ENCODE results near the gene SULT1C4.

The SULT1C4 gene

GRCh38 chr2:108385411-108386071 is 7.8 kb downstream of the SULT1C4 start:
- peaks cover 23% of the 10 kb centered on the region for H3K4me1 ChIP-seq (ENCODE audit: insufficient read depth, low read length)
- no peaks in the 10 kb centered on the region for H3K9me3 ChIP-seq (ENCODE audit: control insufficient read depth, insufficient read depth, low read length)
- H3K9ac ChIP-seq (ENCODE audit: low read depth, low read length), result no peak overlapping the region
- no peaks in the 10 kb centered on the region; the same call in 1 of the 2 replicates for H3K36me3 ChIP-seq (ENCODE audit: insufficient read depth, low read length)

- Histone ChIP-seq H3K36me3 (ENCODE audit: insufficient read depth, low read length) (no peaks in the 10 kb centered on the region; the same call in 1 of the 2 replicates), H3K9me3 (ENCODE audit: control insufficient read depth, insufficient read depth, low read length) (no peaks in the 10 kb centered on the region), H3K4me1 (ENCODE audit: insufficient read depth, low read length) (peaks cover 8% of the 10 kb centered on the region), H3K9ac (ENCODE audit: low read depth, low read length) (no peak overlapping the region)
Measured at GRCh38 chr2:108388045-108388444, 10.3 kb downstream of the SULT1C4 start.

GRCh38 chr2:108390340-108390739 is 12.6 kb downstream of the SULT1C4 start:
- no peaks in the 10 kb centered on the region; the same call in 1 of the 2 replicates for H3K36me3 ChIP-seq (ENCODE audit: insufficient read depth, low read length)
- no peak overlapping the region for H3K9ac ChIP-seq (ENCODE audit: low read depth, low read length)
- H3K9me3 ChIP-seq (ENCODE audit: control insufficient read depth, insufficient read depth, low read length), result no peaks in the 10 kb centered on the region; the same call in 1 of the 2 replicates
- no peaks in the 10 kb centered on the region for H3K4me1 ChIP-seq (ENCODE audit: insufficient read depth, low read length)

GRCh38 chr2:108392029-108392428 is 14.3 kb downstream of the SULT1C4 start:
- Histone ChIP-seq H3K9ac (ENCODE audit: low read depth, low read length) (no peak overlapping the region), H3K36me3 (ENCODE audit: insufficient read depth, low read length) (no peaks in the 10 kb centered on the region; the same call in 1 of the 2 replicates), H3K9me3 (ENCODE audit: control insufficient read depth, insufficient read depth, low read length) (no peaks in the 10 kb centered on the region; the same call in 1 of the 2 replicates), H3K4me1 (ENCODE audit: insufficient read depth, low read length) (no peaks in the 10 kb centered on the region)

- H3K9me3 ChIP-seq (ENCODE audit: control insufficient read depth, insufficient read depth, low read length), result no peaks in the 10 kb centered on the region; the same call in 1 of the 2 replicates
- no peak overlapping the region for H3K9ac ChIP-seq (ENCODE audit: low read depth, low read length)
- no peaks in the 10 kb centered on the region; the same call in 1 of the 2 replicates for H3K36me3 ChIP-seq (ENCODE audit: insufficient read depth, low read length)
- no peaks in the 10 kb centered on the region for H3K4me1 ChIP-seq (ENCODE audit: insufficient read depth, low read length)
Measured at GRCh38 chr2:108393197-108393596, 15.4 kb downstream of the SULT1C4 start.

GRCh38 chr2:108395155-108395554 is 17.4 kb downstream of the SULT1C4 start:
- no peaks in the 10 kb centered on the region for H3K4me1 ChIP-seq (ENCODE audit: insufficient read depth, low read length)

GRCh38 chr2:108396845-108397244 is 19.1 kb downstream of the SULT1C4 start:
- peaks cover 17% of the 10 kb centered on the region for H3K9me3 ChIP-seq (ENCODE audit: control insufficient read depth, insufficient read depth, low read length)
- no peak overlapping the region for H3K9ac ChIP-seq (ENCODE audit: low read depth, low read length)
- H3K4me1 ChIP-seq (ENCODE audit: insufficient read depth, low read length), result no peaks in the 10 kb centered on the region
- H3K36me3 ChIP-seq (ENCODE audit: insufficient read depth, low read length), result no peaks in the 10 kb centered on the region

More at GRCh38 chr2:108395155-108395554, 17.4 kb downstream of the SULT1C4 start:
- no peaks in the 10 kb centered on the region; the same call in 1 of the 2 replicates for H3K36me3 ChIP-seq (ENCODE audit: insufficient read depth, low read length)
- H3K9me3 ChIP-seq (ENCODE audit: control insufficient read depth, insufficient read depth, low read length), result peaks cover 7% of the 10 kb centered on the region; the same call in 1 of the 2 replicates
- H3K9ac ChIP-seq (ENCODE audit: low read depth, low read length), result no peak overlapping the region

GRCh38 chr2:108399479-108399878 is 21.7 kb downstream of the SULT1C4 start:
- Histone ChIP-seq H3K36me3 (ENCODE audit: insufficient read depth, low read length) (no peaks in the 10 kb centered on the region), H3K4me1 (ENCODE audit: insufficient read depth, low read length) (0 out of 2 replicates have a peak, but pooled peaks cover 9% of the 10 kb centered on the region), H3K9ac (ENCODE audit: low read depth, low read length) (no peak overlapping the region), H3K9me3 (ENCODE audit: control insufficient read depth, insufficient read depth, low read length) (peaks cover 18% of the 10 kb centered on the region)

GRCh38 chr2:108401800-108402199 is 24.0 kb downstream of the SULT1C4 start:
- H3K36me3 ChIP-seq (ENCODE audit: insufficient read depth, low read length), result no peaks in the 10 kb centered on the region
- H3K9me3 ChIP-seq (ENCODE audit: control insufficient read depth, insufficient read depth, low read length), result peaks cover 37% of the 10 kb centered on the region
- H3K9ac ChIP-seq (ENCODE audit: low read depth, low read length), result no peak overlapping the region
- H3K4me1 ChIP-seq (ENCODE audit: insufficient read depth, low read length), result 0 out of 2 replicates have a peak, but pooled peaks cover 9% of the 10 kb centered on the region

- no peaks in the 10 kb centered on the region for H3K36me3 ChIP-seq (ENCODE audit: insufficient read depth, low read length)
- 0 out of 2 replicates have a peak, but pooled peaks cover 9% of the 10 kb centered on the region for H3K4me1 ChIP-seq (ENCODE audit: insufficient read depth, low read length)
- peaks cover 41% of the 10 kb centered on the region for H3K9me3 ChIP-seq (ENCODE audit: control insufficient read depth, insufficient read depth, low read length)
- no peak overlapping the region for H3K9ac ChIP-seq (ENCODE audit: low read depth, low read length)
Measured at GRCh38 chr2:108403494-108403893, 25.7 kb downstream of the SULT1C4 start.

- Histone ChIP-seq H3K9ac (ENCODE audit: low read depth, low read length) (no peak overlapping the region), H3K9me3 (ENCODE audit: control insufficient read depth, insufficient read depth, low read length) (peaks cover 36% of the 10 kb centered on the region), H3K36me3 (ENCODE audit: insufficient read depth, low read length) (no peaks in the 10 kb centered on the region), H3K4me1 (ENCODE audit: insufficient read depth, low read length) (0 out of 2 replicates have a peak, but pooled peaks cover 9% of the 10 kb centered on the region)
Measured at GRCh38 chr2:108404784-108405397, 27.1 kb downstream of the SULT1C4 start.

GRCh38 chr2:108407864-108408729 is 30.3 kb downstream of the SULT1C4 start:
- H3K9ac ChIP-seq (ENCODE audit: low read depth, low read length), result no peak overlapping the region
- peaks cover 24% of the 10 kb centered on the region for H3K9me3 ChIP-seq (ENCODE audit: control insufficient read depth, insufficient read depth, low read length)
- no peaks in the 10 kb centered on the region for H3K36me3 ChIP-seq (ENCODE audit: insufficient read depth, low read length)
- 0 out of 2 replicates have a peak, but pooled peaks cover 4% of the 10 kb centered on the region for H3K4me1 ChIP-seq (ENCODE audit: insufficient read depth, low read length)

- peaks cover 20% of the 10 kb centered on the region for H3K9me3 ChIP-seq (ENCODE audit: control insufficient read depth, insufficient read depth, low read length)
- no peaks in the 10 kb centered on the region for H3K4me1 ChIP-seq (ENCODE audit: insufficient read depth, low read length)
- no peaks in the 10 kb centered on the region for H3K36me3 ChIP-seq (ENCODE audit: insufficient read depth, low read length)
- no peak overlapping the region for H3K9ac ChIP-seq (ENCODE audit: low read depth, low read length)
Measured at GRCh38 chr2:108409768-108410167, 32.0 kb downstream of the SULT1C4 start.

- H3K9ac ChIP-seq (ENCODE audit: low read depth, low read length), result no peak overlapping the region
- H3K36me3 ChIP-seq (ENCODE audit: insufficient read depth, low read length), result no peaks in the 10 kb centered on the region
- no peaks in the 10 kb centered on the region for H3K4me1 ChIP-seq (ENCODE audit: insufficient read depth, low read length)
- no peaks in the 10 kb centered on the region for H3K9me3 ChIP-seq (ENCODE audit: control insufficient read depth, insufficient read depth, low read length)
Measured at GRCh38 chr2:108412995-108413710, 35.4 kb downstream of the SULT1C4 start.
